Measurements from ENCODE around the gene CEP89.

DNA sequence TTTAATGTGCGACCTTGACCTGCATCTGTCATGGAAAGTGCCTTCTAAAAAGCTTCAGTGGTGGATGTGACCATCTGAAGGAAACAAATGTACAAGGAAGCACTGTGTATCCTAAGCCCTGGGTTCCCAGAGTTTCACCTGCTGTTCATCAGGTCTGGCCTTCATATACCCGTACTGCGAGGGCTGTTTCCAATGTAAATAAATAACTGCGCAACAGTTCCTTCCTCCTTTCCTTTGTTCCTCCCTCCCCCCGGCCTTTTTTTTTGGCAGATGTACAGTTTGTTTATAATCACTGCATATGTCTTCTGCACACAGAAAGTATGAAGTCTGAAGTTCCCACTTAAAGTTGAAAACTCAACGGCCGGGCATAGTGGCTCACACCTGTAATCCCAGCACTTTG, 5.5 kb upstream of the CEP89 start:
- TF ChIP-seq, protein P1, sequence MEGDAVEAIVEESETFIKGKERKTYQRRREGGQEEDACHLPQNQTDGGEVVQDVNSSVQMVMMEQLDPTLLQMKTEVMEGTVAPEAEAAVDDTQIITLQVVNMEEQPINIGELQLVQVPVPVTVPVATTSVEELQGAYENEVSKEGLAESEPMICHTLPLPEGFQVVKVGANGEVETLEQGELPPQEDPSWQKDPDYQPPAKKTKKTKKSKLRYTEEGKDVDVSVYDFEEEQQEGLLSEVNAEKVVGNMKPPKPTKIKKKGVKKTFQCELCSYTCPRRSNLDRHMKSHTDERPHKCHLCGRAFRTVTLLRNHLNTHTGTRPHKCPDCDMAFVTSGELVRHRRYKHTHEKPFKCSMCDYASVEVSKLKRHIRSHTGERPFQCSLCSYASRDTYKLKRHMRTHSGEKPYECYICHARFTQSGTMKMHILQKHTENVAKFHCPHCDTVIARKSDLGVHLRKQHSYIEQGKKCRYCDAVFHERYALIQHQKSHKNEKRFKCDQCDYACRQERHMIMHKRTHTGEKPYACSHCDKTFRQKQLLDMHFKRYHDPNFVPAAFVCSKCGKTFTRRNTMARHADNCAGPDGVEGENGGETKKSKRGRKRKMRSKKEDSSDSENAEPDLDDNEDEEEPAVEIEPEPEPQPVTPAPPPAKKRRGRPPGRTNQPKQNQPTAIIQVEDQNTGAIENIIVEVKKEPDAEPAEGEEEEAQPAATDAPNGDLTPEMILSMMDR (optimal IDR thresholded peaks at IDR 0.05 in 1 of 3, IDR thresholded peaks at IDR 0.05 in 1 of 3, conservative IDR thresholded peaks at IDR 0.05 in 1 of 3; ENCODE audit: extremely low read depth in 1 of 3, insufficient read depth in 2 of 3, low read length in 3 of 3), result no peak
- TF ChIP-seq EZH2 (IDR thresholded peaks at IDR 0.05; ENCODE audit: low read length), result no peak
